T-helper 9 cell (primary cell): Measurements from ENCODE around the gene UBAC2.

ENCODE experiments used
- DNase-seq: peaks from one replicate; pipeline ENCODE4 v3.0.0-alpha.2; 2020

Gene UBAC2

DNA sequence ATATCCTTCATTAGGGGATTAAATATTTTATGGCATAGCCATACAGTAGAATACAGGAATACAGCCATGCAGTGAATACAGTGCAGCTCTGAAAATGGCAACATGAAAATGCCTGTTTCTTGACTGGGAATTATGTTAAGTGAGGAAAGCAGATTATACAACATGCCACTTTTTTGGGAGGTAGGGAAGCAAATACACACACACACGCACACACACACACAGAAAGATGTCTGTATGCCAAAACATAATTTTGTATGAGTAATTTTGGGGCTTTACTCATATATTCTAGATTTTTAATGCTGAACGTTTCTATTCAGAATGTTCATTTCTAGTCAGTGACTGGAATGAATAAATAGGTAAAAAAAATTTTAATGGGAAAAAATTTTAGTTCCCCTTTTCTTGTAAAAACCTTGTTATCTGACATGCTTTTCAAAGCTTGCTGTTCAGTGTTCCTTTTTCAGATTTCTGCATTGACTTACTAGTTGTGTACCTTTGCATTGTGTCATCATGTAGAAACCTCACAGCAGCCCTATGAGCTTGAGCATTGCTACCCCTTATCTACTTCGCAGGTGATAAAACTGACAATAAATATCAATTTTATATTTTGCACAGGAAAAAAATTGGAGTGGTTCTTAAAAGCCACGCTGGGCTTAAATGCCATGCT lies 98.7 kb downstream of the UBAC2 start:
- no peak for DNase-seq

DNA sequence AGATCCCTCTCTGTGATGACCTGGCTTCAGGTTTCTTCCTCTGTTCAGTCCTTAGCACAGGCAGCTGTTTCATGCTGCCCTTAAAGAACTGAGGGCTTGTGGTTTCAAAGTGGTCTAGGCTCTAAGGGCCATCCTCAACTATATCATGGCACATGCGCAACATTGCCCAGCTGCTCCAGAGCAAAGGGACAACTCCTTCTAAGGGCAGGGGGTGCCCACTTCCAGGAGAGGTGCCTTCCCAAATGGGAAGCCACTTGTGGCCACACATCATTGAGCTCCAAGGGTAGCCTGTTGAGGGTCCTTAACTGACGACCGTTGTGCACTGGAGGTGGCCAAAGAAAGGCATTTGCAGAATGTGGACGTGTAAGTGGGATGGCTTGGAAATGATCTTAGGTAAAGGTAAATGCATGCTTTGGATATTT lies 99.3 kb downstream of the UBAC2 start:
- no peak for DNase-seq

DNA sequence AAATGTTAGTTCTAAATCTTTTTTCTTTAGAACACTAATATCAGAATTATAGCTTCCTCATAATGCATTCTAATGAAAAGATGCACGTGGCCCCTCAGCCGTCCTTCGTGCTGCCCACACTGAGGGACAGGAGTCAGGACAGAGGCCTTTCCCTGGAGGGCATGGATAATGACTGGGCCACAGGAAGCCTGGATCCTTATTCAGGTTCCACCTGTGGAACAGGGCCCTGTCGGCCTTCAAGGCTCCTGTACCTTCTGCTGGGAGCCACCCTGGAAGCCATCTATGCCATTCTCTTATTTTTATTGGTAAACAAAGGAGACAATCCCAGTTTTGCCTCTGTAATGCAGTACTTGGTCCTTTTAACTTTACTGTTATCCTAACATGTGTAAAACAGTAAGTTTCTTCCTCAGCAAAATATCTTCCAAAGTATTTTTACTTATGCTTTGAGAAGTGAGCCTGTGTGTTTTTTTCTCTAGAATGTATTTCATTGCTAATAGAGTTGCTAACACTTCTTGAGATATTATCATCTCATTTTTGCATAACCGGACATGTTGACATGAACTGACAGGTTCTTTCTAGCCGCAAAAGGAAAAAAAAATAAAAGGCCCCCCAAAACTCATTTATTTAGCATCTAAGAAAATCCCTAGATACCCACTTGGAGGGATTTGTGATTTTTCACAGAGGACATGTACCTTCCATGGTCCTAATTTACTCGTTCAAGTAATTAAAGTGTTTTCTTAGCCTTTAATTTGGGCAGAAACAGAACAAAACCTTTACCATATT lies 100.6 kb downstream of the UBAC2 start:
- DNase-seq: no peak

DNA sequence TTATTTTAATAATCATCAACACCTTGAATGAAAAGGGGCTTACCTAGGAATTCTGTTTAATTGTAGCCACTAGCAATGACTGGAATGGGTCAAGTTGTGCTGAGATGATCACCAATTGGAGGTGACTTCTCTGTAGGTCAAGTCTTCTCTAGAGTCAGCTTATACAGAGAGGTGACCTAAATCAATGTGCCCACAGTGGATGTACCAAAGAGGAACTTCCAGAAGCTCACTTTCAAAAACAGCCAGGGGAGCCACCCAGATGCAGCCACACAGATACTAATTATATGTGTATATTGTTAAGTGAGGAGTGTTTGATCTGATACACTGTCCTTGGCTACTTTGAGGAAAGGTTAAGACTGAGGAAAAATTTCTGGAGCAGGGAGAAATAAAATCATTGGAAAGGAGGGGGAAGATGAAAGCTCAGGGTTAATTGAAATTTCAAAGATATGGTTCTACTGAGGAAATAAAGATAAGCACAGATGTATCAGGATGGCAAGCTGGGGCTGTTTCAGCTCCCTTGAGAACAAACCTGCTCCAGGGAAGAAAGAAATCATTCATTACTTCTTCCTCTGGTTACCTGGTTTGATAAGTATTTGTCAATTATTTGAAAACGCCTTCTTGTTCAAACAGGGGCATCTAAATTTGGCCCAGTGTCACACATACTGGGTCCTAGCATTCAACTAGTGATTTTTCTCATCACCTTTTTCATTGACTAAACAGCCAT lies 101.4 kb downstream of the UBAC2 start:
- no peak for DNase-seq

DNA sequence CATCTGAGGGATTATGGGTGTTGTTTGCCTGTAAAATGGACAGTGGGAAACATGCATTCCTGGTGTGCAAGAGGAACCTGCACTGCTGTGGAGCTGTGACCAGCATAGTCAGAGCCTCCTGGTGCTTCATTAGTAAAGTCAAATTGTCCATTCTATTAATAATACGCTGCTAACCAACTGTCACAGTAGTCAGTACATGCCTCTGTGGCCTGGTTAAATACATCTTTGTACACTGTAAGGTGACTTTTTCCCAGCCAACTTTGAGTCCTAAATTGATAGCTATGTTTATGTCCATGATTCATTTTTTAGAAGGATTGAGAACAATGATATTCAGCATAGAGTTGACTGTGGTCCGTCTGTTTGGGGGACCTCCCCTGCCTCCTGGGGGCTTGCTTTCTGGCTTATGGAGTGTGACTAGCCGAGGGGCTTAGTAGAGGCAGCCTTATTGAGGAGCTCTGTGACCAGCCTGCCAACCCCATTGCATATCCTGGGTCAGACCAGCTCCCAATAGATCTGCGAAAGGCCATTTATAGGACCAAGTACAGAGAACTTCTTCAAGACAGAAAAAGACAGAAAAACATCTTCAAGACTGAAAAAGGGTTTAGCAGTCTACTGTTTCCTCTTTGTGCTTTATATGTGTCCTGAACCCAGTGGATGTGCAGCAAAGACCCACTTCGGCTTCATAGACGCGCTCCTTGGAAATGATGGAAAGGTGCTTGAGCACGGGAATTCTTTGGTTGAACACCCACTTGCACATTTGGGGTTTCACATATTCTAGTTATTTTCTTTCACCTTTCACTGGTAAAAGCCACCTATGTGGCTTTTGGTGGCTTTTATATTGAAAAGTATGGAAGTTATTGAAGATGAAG lies 102.2 kb downstream of the UBAC2 start:
- DNase-seq: no peak

DNA sequence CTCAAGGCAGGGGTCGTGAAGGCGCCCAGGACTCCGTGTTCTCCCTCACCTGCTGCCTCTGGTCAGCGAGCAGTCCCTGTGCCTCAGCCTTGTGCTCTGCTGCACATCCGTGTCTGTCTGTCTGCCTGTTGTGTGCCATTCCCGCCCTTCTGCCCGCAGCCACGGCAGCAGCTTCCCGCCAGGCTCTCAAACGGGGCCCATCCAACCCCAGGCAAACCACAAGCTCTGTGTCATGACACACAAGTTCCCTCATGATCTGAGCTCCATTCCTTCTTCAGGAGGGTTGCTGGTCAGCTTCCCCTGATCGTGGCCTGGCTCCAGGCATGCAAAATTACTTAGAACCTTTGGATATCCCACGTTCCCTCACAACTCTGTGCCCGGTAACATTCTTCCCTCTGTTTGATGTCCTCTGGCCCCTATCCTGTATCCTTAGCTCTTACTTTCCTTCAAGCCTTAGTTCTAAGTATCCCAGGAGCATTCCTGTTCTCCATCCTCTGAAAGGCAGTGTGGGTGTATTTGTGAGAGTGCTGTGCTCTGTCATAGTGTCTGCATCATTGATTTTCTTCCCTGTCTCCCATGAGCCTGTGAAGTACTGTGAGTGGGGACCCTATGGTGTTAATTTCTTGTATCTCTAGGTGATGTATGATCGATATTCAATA lies 103.3 kb downstream of the UBAC2 start:
- DNase-seq: peak; percentile 55

DNA sequence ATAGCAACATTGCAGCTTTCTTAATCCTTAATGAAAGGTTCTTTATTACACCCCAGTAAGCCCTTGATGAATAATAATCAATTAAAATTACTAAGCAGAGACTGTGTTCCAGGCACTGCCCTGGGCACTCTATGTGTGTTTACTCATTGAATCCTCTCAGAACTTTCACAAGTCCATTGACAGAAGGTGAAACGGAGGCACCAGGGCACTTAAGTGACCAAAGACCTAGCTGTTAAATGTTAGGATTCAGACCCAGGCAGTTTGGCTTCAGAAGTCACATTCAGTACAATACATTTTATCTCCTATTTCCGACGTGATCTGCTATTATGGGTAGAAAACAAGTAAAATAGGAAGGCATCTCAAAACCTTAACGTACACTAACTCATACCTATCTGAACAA lies 103.9 kb downstream of the UBAC2 start:
- DNase-seq: no peak

DNA sequence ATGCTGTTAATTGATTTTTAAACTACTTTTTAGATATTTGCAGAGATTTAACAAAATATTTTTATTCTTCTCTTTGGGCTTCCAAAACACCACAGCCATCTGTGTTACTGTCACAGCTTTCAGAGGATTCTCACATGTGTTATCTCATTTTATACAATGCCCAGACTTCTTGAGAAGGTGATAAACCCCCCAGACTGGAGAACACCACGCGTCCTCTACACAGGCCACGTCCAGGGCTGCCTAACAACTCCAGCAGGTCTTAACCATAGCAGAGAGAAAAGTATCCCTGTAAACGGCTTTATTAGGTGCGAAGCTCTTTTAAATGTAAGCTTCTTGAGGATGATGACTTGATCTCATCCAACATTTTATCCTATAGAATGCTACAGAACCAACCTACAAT lies 104.5 kb downstream of the UBAC2 start:
- no peak for DNase-seq

DNA sequence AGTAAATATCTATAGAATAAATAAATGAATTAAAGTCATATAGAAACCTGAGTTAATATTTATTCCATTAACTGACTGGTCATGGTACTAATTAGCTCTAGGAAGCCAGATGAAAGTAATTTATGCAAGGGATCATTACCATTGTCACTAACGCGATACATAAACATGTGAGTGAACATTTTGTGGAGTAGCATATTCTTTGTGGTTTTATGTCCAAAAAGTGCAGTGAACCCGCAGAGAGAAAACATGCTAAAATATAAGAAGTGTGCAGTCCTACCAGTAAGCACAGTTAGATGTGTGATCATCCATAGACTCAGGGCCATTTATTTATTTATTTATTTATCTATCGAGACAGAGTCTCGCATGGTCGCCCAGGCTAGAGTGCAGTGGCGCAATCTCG lies 104.9 kb downstream of the UBAC2 start:
- DNase-seq: no peak

DNA sequence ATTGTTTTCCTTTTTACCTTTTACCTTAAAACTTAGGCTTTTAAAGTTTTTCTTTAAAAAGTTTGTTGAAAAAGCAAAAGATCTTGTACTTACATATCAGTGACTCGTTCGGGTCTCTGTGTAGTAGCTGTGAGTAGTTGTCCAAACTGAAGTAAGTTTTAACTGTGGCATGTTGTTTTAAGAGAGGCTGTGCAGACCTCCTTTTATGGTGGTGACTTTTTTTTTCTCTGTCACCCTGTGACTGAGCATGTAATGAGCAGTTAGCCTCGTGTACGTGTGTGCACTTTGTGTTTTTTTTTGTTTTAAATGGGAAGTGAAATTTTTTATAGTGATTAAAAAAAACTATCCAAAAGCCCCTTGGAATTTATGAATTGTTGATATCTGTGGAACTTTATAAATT lies 106.6 kb downstream of the UBAC2 start, which contains the start of gene GPR183:
TSS of gene GPR183 (minus strand) at position 153 of the 400 bp plus-strand sequence. CDS start 11,254 bp downstream, outside the sequence.
- no peak for DNase-seq

DNA sequence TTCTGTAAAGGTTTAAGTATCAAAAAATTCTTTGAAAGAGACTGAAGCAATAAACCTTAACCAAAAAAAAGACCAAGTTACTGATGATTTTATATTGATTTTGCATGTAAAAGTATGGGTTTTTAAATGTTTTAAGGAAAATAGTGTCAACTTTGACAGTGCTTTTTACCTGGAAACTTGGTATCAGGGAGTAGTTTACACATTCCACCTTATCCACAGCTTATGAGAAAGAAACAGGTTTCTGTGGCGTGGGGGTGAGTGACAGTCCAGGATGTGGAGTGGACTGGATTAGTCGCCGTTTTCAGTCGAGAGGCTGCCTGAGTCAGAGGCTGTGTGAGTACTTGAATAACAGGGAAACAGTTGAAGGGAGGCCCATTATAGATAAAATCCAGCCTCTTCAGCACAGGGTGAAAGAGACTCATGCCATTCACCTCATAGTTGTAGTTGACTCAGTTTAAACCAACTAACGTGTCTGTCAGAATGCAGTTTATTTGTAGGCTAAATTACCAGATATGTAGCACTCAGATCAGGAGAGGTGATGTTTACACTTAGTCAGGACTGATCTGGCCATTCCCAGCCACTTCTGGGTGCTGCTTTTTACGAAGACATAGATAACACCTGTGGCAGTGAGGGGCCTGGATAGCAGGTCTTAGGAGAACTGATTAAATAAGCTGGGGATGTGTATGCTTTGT lies 107.1 kb downstream of the UBAC2 start:
- DNase-seq: peak; percentile 36

DNA sequence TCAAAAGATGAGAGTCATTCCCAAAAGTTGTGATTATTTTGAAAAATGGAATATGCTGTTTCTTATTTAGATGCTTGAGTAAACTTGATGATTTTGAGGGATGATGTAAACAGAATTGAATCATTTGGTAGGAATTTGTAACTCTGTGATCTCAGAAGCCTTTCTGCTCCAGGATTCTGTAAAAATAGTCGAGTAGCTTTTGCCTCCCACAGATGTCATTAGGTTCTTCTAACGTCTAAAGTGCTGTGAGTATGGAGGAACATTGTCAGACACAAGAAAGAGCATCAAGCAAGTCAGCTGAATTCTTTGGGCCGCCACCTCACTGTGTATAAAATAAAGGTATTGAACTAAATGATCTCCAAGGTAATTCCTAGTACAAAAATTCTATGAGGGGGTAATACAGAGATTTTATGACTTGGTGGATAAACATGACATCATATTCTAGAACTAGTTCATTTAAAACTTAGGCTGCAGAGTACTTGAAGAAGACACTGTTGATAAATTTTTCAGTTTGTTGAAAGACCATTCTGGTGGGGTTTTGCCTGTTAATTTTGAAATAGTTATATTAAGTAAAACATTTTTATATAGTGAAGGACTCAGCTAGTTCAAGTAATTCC lies 107.9 kb downstream of the UBAC2 start:
- no peak for DNase-seq

DNA sequence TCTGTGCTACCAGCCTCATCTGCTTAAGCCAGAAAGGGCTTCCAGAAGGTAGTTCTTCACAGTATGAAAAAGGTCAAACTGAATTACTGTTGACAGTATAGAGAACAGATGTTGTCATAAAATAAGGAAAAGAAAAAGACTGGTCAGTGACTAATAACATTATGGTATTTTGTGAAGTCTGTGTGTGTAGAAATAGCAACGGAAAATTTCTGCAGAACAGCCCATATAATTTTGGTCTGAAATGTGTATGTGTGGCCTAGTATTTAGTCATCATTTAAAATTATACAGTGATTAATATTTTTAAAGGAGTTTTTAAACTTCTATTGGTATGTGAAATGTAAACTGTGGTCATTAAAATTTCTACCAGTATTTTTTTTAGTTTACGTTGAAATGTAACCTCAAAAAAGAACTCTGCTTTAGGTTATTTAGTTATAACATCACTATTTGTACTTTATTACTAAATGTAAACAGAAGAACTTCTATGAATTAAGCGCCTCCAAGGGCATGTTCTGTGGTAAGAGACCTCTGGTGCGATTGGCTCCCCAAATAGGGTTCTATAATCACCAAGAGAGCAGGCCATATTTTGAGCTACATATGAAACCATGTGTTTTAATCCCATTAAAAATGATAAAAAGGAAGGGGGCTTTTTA lies 109.9 kb downstream of the UBAC2 start:
- DNase-seq: no peak

DNA sequence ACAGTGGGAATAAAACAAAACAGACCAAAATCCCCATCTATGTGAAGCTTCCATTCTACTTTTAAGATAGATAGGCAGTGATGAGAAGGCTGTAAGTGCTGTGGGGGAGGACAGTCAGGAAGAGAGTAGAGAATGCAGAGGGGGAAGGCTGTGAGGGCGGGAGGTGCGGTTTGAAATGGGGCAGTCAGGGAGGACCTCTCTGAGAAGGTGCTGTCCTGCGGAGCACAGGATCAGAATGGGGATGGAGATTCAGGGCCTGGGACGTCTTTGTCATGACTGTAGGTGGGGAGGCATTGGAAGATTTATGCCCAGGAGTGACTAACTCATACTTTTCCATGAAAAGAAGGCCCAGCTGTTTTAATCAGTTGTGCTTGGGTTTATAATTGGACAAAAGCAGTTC lies 110.5 kb downstream of the UBAC2 start:
- no peak for DNase-seq

DNA sequence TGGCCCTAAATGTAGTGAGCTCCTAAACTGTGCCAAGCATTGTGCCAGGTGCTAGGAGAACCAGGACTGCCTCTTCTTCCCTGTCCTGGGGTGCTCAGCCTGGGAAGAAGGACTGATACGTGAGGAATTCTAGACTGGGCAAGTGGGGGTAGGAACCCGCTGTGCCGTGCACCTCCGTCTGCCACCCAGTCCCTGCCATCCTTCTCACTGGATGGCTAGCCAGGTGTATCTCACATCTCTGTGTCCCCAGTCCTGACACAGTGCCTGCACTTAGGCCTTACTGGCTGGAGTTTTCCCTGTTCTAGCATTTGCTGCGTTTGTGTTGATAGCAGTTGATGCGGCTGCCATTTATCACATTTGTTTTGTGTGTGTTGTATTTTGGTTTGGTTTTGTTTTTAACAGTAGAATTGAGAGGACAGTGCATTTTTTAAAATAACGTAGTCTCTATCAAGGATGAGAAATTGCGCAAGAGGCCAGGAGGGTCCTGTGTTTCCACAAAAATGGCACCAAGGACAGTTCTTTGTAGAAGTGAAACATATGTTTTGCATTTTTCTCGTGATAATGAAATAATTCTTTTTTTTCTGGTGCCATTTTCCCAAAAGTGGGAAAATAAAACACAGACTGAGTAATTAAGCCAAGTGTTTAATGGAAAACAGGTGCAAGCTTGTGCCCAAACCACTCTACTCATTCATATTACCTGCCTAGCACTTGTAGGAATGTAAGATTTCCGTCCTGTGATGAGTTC lies 111.3 kb downstream of the UBAC2 start:
- DNase-seq: no peak

DNA sequence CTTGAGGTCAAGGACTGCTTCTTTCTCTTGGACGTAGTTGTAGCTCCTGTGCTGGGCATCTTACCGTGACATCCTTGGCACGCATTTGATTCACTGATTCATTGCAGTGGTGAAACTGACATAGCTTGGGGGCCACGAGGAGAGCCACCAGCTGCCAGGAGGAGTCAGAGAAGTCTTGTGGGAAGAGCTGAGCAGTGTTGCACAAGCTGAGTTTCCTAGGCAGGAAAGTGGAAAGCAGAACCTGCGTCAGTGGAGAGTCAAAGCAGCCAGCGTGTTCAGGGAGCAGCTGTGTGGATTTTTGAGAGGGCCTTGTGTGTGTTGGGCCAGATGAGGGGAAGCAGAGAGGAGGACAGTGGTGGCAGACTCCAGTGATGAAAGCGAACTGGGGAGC lies 111.8 kb downstream of the UBAC2 start:
- DNase-seq: no peak

DNA sequence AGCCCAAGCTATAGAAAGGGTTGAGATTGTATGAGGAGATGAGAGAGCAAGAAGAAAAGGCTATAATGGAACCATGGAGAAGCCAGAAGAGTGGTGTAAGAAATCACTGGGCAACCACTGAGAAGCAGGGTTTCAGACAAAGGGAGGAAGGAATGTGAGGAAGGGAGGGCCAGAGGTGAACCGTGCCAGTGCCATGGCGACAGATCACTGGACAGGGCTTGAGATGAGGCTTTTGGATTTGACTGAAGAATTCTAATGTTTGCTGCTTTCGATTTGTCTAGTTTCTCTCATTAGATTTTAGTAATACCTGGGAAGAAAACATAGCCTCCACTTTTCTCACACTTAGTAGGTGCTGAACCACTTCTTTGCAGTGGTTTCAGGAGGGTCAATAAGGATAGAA lies 112.8 kb downstream of the UBAC2 start:
- no peak for DNase-seq

DNA sequence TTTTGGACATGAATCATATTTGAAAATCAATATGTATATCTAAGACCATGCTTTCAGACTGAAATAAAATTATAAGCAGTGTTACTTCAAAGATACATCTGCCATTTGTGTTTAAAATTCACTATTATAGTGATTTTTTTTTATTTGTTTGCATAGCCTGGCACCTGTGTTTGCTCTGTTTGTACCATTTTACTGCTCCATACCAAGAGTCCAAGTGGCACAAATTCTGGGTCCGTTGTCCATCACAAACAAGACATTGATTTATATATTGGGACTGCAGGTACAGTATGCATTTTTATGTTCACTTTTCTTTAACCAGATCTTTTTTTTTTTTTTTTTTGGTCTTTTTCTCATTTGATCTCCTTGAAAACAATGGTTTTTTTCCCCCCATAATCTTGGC lies 113.3 kb downstream of the UBAC2 start:
- DNase-seq: no peak

DNA sequence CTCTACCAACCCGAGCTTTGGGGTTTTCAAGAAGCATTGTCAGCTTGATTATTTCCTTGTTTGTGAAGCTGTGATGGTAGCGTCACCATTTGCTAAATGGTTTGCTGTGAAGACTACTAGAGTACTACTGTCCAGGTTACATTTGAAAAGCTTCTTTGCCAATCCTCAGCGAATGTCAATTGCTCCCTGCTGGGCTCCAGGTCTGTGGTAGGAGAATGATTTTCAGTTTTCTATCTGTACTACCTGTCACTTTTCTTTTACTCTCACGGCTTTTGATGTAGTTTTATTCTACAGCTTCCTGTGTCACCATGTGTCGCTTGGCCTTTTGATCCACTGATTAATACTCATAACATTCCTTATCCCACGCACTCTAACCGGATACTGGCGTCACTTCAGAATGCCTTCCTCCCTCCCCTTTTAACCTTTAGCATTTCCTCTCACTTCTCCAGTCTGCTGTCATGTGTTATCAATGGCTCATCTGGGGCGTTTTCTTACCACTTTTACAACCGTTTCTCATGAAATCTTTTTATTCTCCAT lies 114.1 kb downstream of the UBAC2 start:
- DNase-seq: peak; percentile 29

DNA sequence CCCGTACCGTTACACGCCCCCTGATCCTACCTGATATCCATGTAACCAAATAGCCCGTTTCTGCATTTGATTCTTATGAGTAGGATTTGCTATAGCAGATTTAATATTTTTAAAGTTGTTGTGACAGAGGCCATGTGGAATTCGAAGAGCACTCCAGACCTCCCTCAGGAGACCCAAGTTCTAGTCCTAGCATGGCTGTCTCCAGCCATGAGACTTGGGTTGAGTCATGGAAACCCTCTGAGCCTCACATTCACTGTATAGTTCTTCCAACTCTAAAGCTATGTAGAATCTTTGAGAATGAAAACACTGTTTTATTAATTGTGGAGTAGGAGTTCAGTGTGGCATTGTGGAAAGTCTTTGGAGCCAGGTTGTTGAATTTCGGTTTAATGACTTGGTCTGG lies 114.5 kb downstream of the UBAC2 start:
- DNase-seq: no peak
